Measurements from ENCODE around the gene TSC22D1. TPM values are rescaled to one million over a fixed set of nuclear protein-coding genes. Genes with fewer than 3 reads are reported as not detected.
A peak's percentile ranks its signal among the peaks of the same experiment; 100 is the strongest.

Gene TSC22D1
- polyA plus RNA-seq, 2 donors, result 18.5 to 48.6 TPM

- Histone ChIP-seq H3K36me3 (ENCODE audit: control insufficient read depth in 2 of 2, insufficient read depth in 2 of 2, low read length in 1 of 2) (peaks cover 3 to 6% of the 10 kb centered on the region in 2 donors), H3K9me3 (ENCODE audit: control insufficient read depth in 2 of 2, insufficient read depth in 1 of 2, low read depth in 1 of 2, low read length in 1 of 2) (no peaks in the 10 kb centered on the region), H3K4me3 (ENCODE audit: low read depth in 1 of 2, low read length in 2 of 2) (peak overlapping the region in 1 of 2 donors; percentile 88), H3K4me1 (ENCODE audit: control insufficient read depth in 2 of 2, insufficient read depth in 2 of 2, low read length in 1 of 2) (no peaks in the 10 kb centered on the region), H3K27me3 (ENCODE audit: control insufficient read depth in 1 of 2, insufficient read depth in 2 of 2, low read length in 2 of 2) (no peaks in the 10 kb centered on the region), H3K27ac (ENCODE audit: low read depth in 2 of 2, low read length in 1 of 2) (no peak overlapping the region)
- WGBS, 2 donors, result 3 to 4% methylated on average over 5 of the region's 5 CpGs
These were observed 138.5 kb downstream of the TSC22D1 start for GRCh38 chr13:44437356-44438233.

- Histone ChIP-seq H3K27ac (ENCODE audit: low read depth in 2 of 2, low read length in 1 of 2) (peak overlapping the region; percentile 70 to 84), H3K27me3 (ENCODE audit: control insufficient read depth in 1 of 2, insufficient read depth in 2 of 2, low read length in 2 of 2) (no peaks in the 10 kb centered on the region), H3K4me3 (ENCODE audit: low read depth in 1 of 2, low read length in 2 of 2) (peak overlapping the region; percentile 45 to 88), H3K36me3 (ENCODE audit: control insufficient read depth in 2 of 2, insufficient read depth in 2 of 2, low read length in 1 of 2) (peaks cover 3 to 6% of the 10 kb centered on the region in 2 donors), H3K9me3 (ENCODE audit: control insufficient read depth in 2 of 2, insufficient read depth in 1 of 2, low read depth in 1 of 2, low read length in 1 of 2) (no peaks in the 10 kb centered on the region), H3K4me1 (ENCODE audit: control insufficient read depth in 2 of 2, insufficient read depth in 2 of 2, low read length in 1 of 2) (no peaks in the 10 kb centered on the region)
- WGBS, 2 donors, result 0 to 1% methylated on average over 38 of the region's 38 CpGs
These were observed 139.4 kb downstream of the TSC22D1 start for GRCh38 chr13:44436589-44437337.

GRCh38 chr13:44435919-44436510 lies 140.1 kb downstream of the TSC22D1 start:
- Histone ChIP-seq H3K27ac (ENCODE audit: low read depth in 2 of 2, low read length in 1 of 2) (peak overlapping the region; percentile 92 to 94), H3K9me3 (ENCODE audit: control insufficient read depth in 2 of 2, insufficient read depth in 1 of 2, low read depth in 1 of 2, low read length in 1 of 2) (no peaks in the 10 kb centered on the region), H3K27me3 (ENCODE audit: control insufficient read depth in 1 of 2, insufficient read depth in 2 of 2, low read length in 2 of 2) (no peaks in the 10 kb centered on the region), H3K36me3 (ENCODE audit: control insufficient read depth in 2 of 2, insufficient read depth in 2 of 2, low read length in 1 of 2) (peaks cover 3 to 6% of the 10 kb centered on the region in 2 donors), H3K4me1 (ENCODE audit: control insufficient read depth in 2 of 2, insufficient read depth in 2 of 2, low read length in 1 of 2) (no peaks in the 10 kb centered on the region), H3K4me3 (ENCODE audit: low read depth in 1 of 2, low read length in 2 of 2) (peak overlapping the region; percentile 52 to 88)
- WGBS, 2 donors, result 2 to 3% methylated on average over 9 of the region's 9 CpGs

- peak overlapping the region; percentile 92 to 94 for H3K27ac ChIP-seq (ENCODE audit: low read depth in 2 of 2, low read length in 1 of 2)
- H3K4me1 ChIP-seq (ENCODE audit: control insufficient read depth in 2 of 2, insufficient read depth in 2 of 2, low read length in 1 of 2), result no peaks in the 10 kb centered on the region
- no peaks in the 10 kb centered on the region for H3K9me3 ChIP-seq (ENCODE audit: control insufficient read depth in 2 of 2, insufficient read depth in 1 of 2, low read depth in 1 of 2, low read length in 1 of 2)
- peak overlapping the region; percentile 52 to 88 for H3K4me3 ChIP-seq (ENCODE audit: low read depth in 1 of 2, low read length in 2 of 2)
- 1% methylated on average over 50 to 51 of the region's 51 CpGs for WGBS, 2 donors
- no peaks in the 10 kb centered on the region for H3K27me3 ChIP-seq (ENCODE audit: control insufficient read depth in 1 of 2, insufficient read depth in 2 of 2, low read length in 2 of 2)
- H3K36me3 ChIP-seq (ENCODE audit: control insufficient read depth in 2 of 2, insufficient read depth in 2 of 2, low read length in 1 of 2), result peaks cover 3 to 6% of the 10 kb centered on the region in 2 donors
These were observed 140.8 kb downstream of the TSC22D1 start for GRCh38 chr13:44435142-44435918.

GRCh38 chr13:44434766-44435141 lies 141.4 kb downstream of the TSC22D1 start:
- peak overlapping the region; percentile 47 to 88 for H3K4me3 ChIP-seq (ENCODE audit: low read depth in 1 of 2, low read length in 2 of 2)
- H3K4me1 ChIP-seq (ENCODE audit: control insufficient read depth in 2 of 2, insufficient read depth in 2 of 2, low read length in 1 of 2), result no peaks in the 10 kb centered on the region
- no peaks in the 10 kb centered on the region for H3K9me3 ChIP-seq (ENCODE audit: control insufficient read depth in 2 of 2, insufficient read depth in 1 of 2, low read depth in 1 of 2, low read length in 1 of 2)
- no peaks in the 10 kb centered on the region for H3K27me3 ChIP-seq (ENCODE audit: control insufficient read depth in 1 of 2, insufficient read depth in 2 of 2, low read length in 2 of 2)
- H3K36me3 ChIP-seq (ENCODE audit: control insufficient read depth in 2 of 2, insufficient read depth in 2 of 2, low read length in 1 of 2), result peaks cover 3 to 6% of the 10 kb centered on the region in 2 donors
- peak overlapping the region; percentile 58 to 92 for H3K27ac ChIP-seq (ENCODE audit: low read depth in 2 of 2, low read length in 1 of 2)
- WGBS, 2 donors, result 6 to 7% methylated on average over 4 of the region's 4 CpGs

GRCh38 chr13:44433863-44434765 lies 142.0 kb downstream of the TSC22D1 start:
- H3K27ac ChIP-seq (ENCODE audit: low read depth in 2 of 2, low read length in 1 of 2), result peak overlapping the region; percentile 25 to 58
- H3K27me3 ChIP-seq (ENCODE audit: control insufficient read depth in 1 of 2, insufficient read depth in 2 of 2, low read length in 2 of 2), result no peaks in the 10 kb centered on the region
- H3K4me1 ChIP-seq (ENCODE audit: control insufficient read depth in 2 of 2, insufficient read depth in 2 of 2, low read length in 1 of 2), result no peaks in the 10 kb centered on the region
- peaks cover 3 to 6% of the 10 kb centered on the region in 2 donors for H3K36me3 ChIP-seq (ENCODE audit: control insufficient read depth in 2 of 2, insufficient read depth in 2 of 2, low read length in 1 of 2)
- H3K9me3 ChIP-seq (ENCODE audit: control insufficient read depth in 2 of 2, insufficient read depth in 1 of 2, low read depth in 1 of 2, low read length in 1 of 2), result no peaks in the 10 kb centered on the region
- H3K4me3 ChIP-seq (ENCODE audit: low read depth in 1 of 2, low read length in 2 of 2), result peak overlapping the region; percentile 30 to 88
- WGBS, 2 donors, result 47 to 51% methylated on average over 15 of the region's 15 CpGs

- WGBS, 2 donors, result 59 to 62% methylated on average over 5 of the region's 5 CpGs
- Histone ChIP-seq H3K9me3 (ENCODE audit: control insufficient read depth in 2 of 2, insufficient read depth in 1 of 2, low read depth in 1 of 2, low read length in 1 of 2) (no peaks in the 10 kb centered on the region), H3K4me3 (ENCODE audit: low read depth in 1 of 2, low read length in 2 of 2) (peak overlapping the region in 1 of 2 donors; percentile 88), H3K36me3 (ENCODE audit: control insufficient read depth in 2 of 2, insufficient read depth in 2 of 2, low read length in 1 of 2) (peaks cover 3 to 6% of the 10 kb centered on the region in 2 donors), H3K27ac (ENCODE audit: low read depth in 2 of 2, low read length in 1 of 2) (peak overlapping the region in 1 of 2 donors; percentile 15), H3K4me1 (ENCODE audit: control insufficient read depth in 2 of 2, insufficient read depth in 2 of 2, low read length in 1 of 2) (no peaks in the 10 kb centered on the region), H3K27me3 (ENCODE audit: control insufficient read depth in 1 of 2, insufficient read depth in 2 of 2, low read length in 2 of 2) (no peaks in the 10 kb centered on the region)
These were observed 143.5 kb downstream of the TSC22D1 start for GRCh38 chr13:44432650-44433049.

- Histone ChIP-seq H3K27ac (ENCODE audit: low read depth in 2 of 2, low read length in 1 of 2) (no peak overlapping the region), H3K27me3 (ENCODE audit: control insufficient read depth in 1 of 2, insufficient read depth in 2 of 2, low read length in 2 of 2) (no peaks in the 10 kb centered on the region), H3K36me3 (ENCODE audit: control insufficient read depth in 2 of 2, insufficient read depth in 2 of 2, low read length in 1 of 2) (peaks cover 3 to 6% of the 10 kb centered on the region in 2 donors), H3K9me3 (ENCODE audit: control insufficient read depth in 2 of 2, insufficient read depth in 1 of 2, low read depth in 1 of 2, low read length in 1 of 2) (no peaks in the 10 kb centered on the region), H3K4me3 (ENCODE audit: low read depth in 1 of 2, low read length in 2 of 2) (no peak overlapping the region), H3K4me1 (ENCODE audit: control insufficient read depth in 2 of 2, insufficient read depth in 2 of 2, low read length in 1 of 2) (no peaks in the 10 kb centered on the region)
- 67 to 78% methylated on average over 4 of the region's 4 CpGs for WGBS, 2 donors
These were observed 145.0 kb downstream of the TSC22D1 start for GRCh38 chr13:44431150-44431549.

Measured in esophagus (tissue), 2 donors.